T-helper 1 cell treated with Interleukin-12 subunit alpha and Interleukin-12 subunit beta and Interleukin-4 antibody, amounts not matched to agents 30 ng/mL and 1 ng/mL, for 36 hours (primary cell): Measurements from ENCODE around the gene ATCAY. TPM values are rescaled to one million over a fixed set of nuclear protein-coding genes. Genes with fewer than 3 reads are reported as not detected.
"Not testable (repeated sequence)": the region's sequence is repeated elsewhere in the genome, so short reads cannot be mapped to it uniquely, and the experiment has no call there.

Source experiments
- intact Hi-C: fragments of 100-400 bp; cut with micrococcal nuclease; formaldehyde crosslinking; loops from one replicate; pipeline ENCODE4 v1.15.1; 2024
- total RNA-seq: library from RNA; stranded (reverse); gene quantifications from 2 replicates; pipeline ENCODE4 v1.2.3, GENCODE V29; 2022

Gene ATCAY
- total RNA-seq, 1 donor from 2014 or later = not detected

- intact Hi-C loops = no loop called here
These were observed 65.4 kb downstream of the ATCAY start for GRCh38 chr19:3945838-3946237.

- intact Hi-C loops = not testable (repeated sequence)
These were observed 66.9 kb downstream of the ATCAY start for GRCh38 chr19:3947316-3947933.

DNA sequence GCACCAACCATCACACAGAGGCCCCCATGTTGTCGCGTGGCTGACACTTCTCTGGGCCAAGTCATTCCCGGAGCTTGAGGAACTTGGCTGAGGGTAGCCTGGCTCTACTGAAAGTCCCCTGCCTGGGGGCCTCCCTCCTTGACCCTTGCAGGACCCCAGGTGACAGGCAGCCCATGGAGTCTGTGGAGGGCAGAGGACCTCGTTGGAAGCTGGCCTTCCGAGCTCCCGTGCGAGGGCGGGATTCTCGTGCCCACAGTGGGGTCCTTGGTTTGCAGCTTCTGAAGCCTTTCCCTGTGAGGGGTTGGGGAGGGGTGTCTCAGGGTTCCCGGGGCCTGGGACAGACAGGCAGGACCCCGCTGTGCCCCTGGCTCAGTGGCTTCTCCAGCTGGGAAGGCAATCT is 68.8 kb downstream of the ATCAY start:
- intact Hi-C loops = no loop called here

- intact Hi-C loops = no loop called here
These were observed 69.7 kb downstream of the ATCAY start for GRCh38 chr19:3949997-3950859.

DNA sequence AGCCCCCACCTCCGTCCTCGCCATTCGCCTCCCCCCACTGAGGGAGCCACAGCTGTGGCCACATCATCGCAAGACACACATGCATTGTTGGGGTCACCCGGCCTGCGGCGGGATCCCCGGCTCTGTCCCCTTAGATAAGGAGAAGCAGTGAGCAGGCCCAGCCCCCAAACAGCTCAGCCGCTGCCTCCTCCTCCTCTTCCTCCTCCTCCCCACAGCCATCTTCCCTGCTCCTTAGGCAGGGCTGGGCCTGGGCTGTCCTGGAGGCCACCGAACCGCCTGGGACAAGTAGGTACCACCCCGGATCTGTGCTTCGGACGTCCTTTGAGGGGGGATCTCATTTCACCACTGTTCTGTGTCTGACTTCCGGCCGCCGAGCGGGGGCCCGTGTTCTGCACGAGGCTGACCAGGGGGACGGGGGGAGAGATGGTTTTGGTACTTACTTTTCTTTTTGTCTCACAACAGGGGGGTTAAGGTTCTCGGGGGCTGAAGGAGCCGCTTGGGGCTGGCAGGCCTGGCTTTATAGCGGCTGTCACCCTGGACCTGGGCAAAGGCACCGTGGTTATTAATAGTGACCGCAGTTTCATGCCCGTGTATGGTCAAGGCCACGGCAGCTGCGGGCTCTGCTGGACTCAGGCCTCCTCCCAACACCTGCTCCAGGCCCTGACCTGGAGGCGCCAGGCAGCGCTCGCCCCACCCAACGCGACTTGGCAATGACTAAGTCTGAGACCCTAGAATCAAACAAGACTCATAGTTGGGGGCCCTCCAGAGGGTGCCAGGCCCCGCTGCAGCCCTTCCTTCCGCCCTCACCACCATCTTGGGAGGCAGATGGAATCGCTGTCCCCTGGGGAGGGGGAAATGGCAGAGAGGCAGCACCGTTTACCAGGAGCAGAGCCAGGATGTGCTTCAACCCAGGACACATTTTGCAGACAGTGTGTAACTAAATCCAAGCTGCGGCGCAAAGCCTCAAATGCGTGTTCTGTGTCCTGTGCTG is 70.7 kb downstream of the ATCAY start:
- intact Hi-C loops = no loop called here

DNA sequence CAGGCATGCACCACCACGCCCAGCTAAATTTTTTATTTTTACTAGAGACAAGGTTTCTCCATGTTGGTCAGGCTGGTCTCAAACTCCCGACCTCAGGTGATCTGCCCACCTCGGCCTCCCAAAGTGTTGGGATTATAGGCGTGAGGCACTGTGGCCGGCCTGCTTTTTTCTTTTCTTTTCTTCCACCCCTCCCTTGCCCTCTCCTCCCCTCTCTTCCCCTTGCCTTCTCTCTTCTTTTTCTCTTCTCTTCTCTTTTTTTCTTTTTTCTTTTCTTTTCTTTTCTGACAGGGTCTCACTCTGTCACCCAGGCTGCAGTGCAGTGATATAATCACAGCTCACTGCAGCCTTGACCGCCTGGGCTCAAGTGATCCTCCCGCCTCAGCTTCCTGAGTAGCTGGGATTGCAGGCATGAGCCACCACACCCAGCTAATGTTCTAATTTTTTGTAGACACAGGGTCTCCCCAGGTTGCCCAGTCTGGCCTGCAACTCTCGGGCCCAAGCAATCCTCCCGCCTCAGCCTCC is 72.3 kb downstream of the ATCAY start:
- intact Hi-C loops = not testable (repeated sequence)

DNA sequence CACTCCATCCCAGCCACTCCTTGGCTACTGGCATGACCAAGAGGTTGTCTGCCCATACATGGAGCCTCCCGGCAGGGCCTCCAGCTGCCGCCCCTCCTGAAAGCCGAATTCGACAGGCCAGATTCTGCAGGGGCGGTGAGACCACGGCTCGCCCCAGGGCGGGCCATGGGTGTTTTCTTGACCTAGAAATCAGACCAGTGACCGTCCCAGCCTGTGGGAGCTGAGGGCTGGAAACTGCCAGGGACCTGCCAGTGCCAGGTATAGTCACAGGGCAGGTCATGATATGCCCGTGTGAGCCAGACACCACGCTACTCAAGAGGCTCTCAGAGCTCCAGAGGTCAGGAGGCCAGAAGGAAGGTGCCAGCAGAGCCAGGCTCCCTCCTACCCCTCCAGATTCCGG is 73.6 kb downstream of the ATCAY start:
- intact Hi-C loops = no loop called here

DNA sequence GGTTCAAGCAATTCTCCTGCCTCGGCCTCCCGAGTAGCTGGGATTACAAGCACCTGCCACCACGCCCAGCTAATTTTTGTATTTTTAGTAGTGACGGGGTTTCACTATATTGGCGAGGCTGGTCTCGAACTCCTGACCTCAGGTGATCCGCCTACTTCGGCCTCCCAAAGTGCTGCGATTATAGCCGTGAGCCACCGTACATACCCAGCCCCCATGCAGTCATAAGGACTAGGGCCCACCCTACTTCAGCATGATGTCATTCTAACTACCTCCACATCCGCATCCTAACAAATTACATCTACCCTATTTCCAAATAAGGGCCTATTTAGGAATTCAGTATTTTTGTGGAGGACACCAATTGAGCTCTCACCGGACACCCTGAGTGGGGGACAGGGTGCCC is 74.8 kb downstream of the ATCAY start:
- intact Hi-C loops = not testable (repeated sequence)

DNA sequence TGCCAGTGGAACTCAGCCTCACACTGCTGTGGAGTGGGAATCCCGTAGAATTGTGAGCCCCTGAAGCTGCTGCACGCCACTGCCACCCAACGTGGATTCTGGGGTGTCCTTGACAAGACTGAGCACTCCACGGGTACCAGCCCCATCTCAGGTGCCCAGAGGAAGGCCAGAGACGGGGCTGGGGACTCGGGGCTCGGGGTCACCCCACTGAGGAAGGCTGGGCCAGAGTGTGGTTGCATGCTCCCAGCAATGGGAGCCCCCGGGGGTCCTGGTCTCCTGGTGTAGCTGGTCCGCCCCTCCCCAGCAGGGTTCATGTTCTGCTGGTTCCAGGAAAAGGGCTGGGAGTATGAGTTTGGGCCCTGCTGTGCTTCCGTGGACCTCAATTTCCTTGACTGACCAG is 75.2 kb downstream of the ATCAY start:
- intact Hi-C loops = no loop called here

DNA sequence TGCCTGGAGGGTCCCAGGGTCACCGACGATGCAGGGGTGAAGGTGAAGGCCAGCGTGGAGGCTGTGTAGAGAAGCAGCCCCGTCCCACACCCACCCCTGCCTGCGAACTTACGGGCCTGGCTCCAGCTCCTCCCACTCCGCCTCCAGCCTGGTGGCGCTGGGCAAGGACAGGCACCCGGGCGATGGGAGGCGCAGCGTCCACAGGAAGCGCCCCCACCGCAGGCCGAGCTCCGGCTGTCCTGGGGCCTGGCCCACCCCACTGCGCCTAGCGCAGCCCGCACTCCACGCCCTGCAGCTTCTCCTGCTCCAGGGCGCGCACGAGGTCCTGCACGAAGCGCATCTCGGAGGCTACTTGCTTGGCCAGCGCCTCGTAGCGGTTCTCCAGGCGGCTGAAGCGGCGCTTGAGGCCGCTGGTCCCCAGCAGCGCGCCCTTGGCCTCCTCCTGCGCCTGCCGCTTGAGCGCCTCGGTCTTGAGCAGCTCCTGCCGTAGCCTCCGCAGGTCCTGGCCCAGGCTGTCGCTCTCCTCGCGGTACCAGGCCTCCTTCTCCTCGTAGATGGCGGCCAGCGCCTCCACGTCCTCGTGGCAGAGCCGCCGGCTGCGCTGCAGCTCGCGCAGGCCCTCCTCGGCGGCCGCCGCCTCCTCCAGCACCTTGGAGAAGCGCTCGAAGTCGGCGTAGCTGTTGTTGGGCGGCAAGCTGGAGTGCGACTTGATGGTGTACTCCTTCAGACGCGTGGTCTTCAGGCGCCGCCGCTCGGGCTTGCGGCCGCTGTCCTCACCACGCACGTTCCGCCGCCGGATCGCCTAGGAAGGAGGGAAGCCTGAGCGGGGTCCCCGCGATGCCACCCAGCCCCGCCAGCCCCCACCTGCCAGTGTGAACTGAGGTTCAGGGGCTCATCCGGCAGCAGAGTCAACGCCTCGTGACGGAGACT is 78.6 kb downstream of the ATCAY start:
- intact Hi-C loops = no loop called here

GRCh38 chr19:3959766-3960131 is 79.3 kb downstream of the ATCAY start:
- intact Hi-C loops = no loop called here

GRCh38 chr19:3961007-3961406 is 80.5 kb downstream of the ATCAY start:
- intact Hi-C loops = no loop called here

- intact Hi-C loops = no loop called here
These were observed 83.2 kb downstream of the ATCAY start for GRCh38 chr19:3963458-3964255.

DNA sequence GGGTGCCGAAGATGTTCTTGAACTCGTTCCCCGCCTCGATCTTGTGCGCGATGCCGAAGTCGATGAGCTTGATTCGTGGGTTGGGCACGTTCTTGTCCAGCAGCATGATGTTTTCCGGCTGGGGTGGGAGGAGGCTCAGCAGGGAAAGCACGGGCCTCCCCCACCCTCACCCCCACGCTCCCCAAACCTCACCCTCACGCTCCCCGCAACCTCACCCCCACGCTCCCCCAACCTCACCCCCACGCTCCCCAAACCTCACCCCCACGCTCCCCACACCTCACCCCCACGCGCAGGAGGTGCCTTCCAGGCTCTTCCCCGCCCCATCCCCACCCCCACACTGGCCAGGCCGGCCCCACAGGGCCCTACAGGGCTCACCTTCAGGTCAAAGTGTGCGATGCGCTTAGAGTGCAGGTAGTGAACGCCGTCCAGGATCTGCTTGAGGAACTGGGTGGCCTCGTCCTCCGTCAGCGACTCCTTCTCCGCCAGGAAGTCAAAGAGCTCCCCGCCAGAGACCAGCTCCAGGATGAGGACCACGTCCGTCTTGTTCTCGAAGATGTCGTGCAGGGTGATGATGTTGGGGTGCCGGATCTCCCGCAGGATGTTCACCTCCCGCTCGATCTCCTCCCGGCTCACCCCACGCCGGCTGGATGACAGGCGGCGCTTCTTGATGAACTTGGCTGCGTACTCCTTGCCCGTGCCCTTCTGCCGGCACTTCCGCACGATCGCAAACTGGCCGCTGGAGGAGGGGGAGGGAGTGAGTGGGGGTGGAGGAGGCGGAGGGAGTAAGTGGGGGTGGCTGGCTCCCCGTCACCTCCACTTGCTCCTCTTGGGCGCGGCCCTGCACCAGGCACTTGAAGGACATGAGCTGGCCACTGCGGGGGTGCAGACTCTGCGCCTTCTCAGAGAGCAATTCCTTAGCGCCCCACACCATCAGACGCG is 84.0 kb downstream of the ATCAY start:
- intact Hi-C loops = no loop called here

GRCh38 chr19:3966051-3967017 is 85.8 kb downstream of the ATCAY start:
- intact Hi-C loops = no loop called here

- intact Hi-C loops = not testable (repeated sequence)
These were observed 87.5 kb downstream of the ATCAY start for GRCh38 chr19:3967983-3968382.
